SU-DHL-6 (cell line): ENCODE measurements around the gene KRTAP10-8.
"Not testable (repeated sequence)": the region's sequence is repeated elsewhere in the genome, so short reads cannot be mapped to it uniquely, and the experiment has no call there.

ENCODE experiments used
- H2AFZ ChIP-seq: fragments of 200-600 bp; sonication (generic); 2 replicates; pipeline ENCODE4 v1.6.1; 2014; ENCODE audit warnings: low read depth, mild to moderate bottlenecking, moderate library complexity, mixed read lengths, antibody characterized with exemption, low read length; ENCODE audit not compliant: severe bottlenecking
- H3F3A ChIP-seq: fragments of 200-600 bp; shearing (Covaris generic); 2 replicates; pipeline ENCODE4 v1.6.0; 2016; ENCODE audit warnings: antibody characterized with exemption, mild to moderate bottlenecking; ENCODE audit not compliant: insufficient read depth
- H3K27ac ChIP-seq: fragments of 200-600 bp; sonication (generic); 2 replicates; pipeline ENCODE4 v1.5.1; 2016; ENCODE audit warnings: low read depth, mild to moderate bottlenecking, low read length, moderate library complexity, mixed read lengths
- H3K27me3 ChIP-seq: fragments of 200-600 bp; sonication (generic), shearing (Covaris generic); 2 replicates; pipeline ENCODE4 v1.6.0; 2014; ENCODE audit warnings: mild to moderate bottlenecking, low read length
- H3K36me3 ChIP-seq: fragments of 200-600 bp; sonication (generic); 2 replicates; pipeline ENCODE4 v1.6.1; 2014; ENCODE audit warnings: mild to moderate bottlenecking, low read length, mixed read lengths
- H3K4me2 ChIP-seq: fragments of 300-600, 200-600 bp; shearing (Covaris generic), sonication (generic); 2 replicates; pipeline ENCODE4 v1.6.0; 2014; ENCODE audit warnings: low read length, low read depth, mild to moderate bottlenecking; ENCODE audit not compliant: poor library complexity, severe bottlenecking
- H3K4me3 ChIP-seq: fragments of 200-600 bp; sonication (generic); 2 replicates; pipeline ENCODE4 v1.5.1; 2014; ENCODE audit warnings: antibody characterized with exemption, low read length, mild to moderate bottlenecking, mixed read lengths; ENCODE audit not compliant: insufficient read depth, poor library complexity, severe bottlenecking
- H3K79me2 ChIP-seq: fragments of 200-600 bp; sonication (generic); 2 replicates; pipeline ENCODE4 v1.6.1; 2014; ENCODE audit warnings: mild to moderate bottlenecking, low read length, moderate library complexity; ENCODE audit not compliant: insufficient read depth
- H3K9ac ChIP-seq: fragments of 200-600 bp; sonication (generic); 2 replicates; pipeline ENCODE4 v1.7.0; 2014; ENCODE audit warnings: mild to moderate bottlenecking, low read length
- H3K9me2 ChIP-seq: fragments of 200-600 bp; sonication (generic); replicated peaks from 2 replicates; pipeline ENCODE4 v1.6.1; 2014; ENCODE audit warnings: low read length; ENCODE audit not compliant: insufficient read depth
- H3K9me3 ChIP-seq: fragments of 200-600 bp; sonication (generic); 2 replicates; pipeline ENCODE4 v1.6.1; 2014; ENCODE audit warnings: low read length, mixed read lengths; ENCODE audit not compliant: insufficient read depth
- H4K20me1 ChIP-seq: fragments of 200-600 bp; sonication (generic); 2 replicates; pipeline ENCODE4 v1.6.1; 2014; ENCODE audit warnings: low read depth, mild to moderate bottlenecking, antibody characterized with exemption, low read length, moderate library complexity, mixed read lengths
- CTCF ChIP-seq: fragments of 200-600 bp; sonication (generic); IDR thresholded peaks from one replicate; pipeline ENCODE4 v1.5.1; 2017; ENCODE audit warnings: antibody characterized with exemption, mild to moderate bottlenecking, low read length, moderate library complexity; ENCODE audit not compliant: insufficient read depth, poor library complexity, severe bottlenecking
- EZH2phosphoT487 ChIP-seq: fragments of 200-600 bp; sonication (generic), shearing (Covaris generic); conservative IDR thresholded peaks from 2 replicates; pipeline ENCODE4 v1.6.1; 2018; ENCODE audit warnings: mild to moderate bottlenecking, antibody characterized with exemption, low read length, moderate library complexity, mixed read lengths

KRTAP10-8 gene

GRCh38 chr21:44571844-44572782 lies 39.8 kb upstream of the KRTAP10-8 start:
- Histone ChIP-seq H4K20me1 (no peaks in the 10 kb centered on the region), H2AFZ (no peak overlapping the region), H3K4me3 (no peak overlapping the region), H3F3A (no peaks in the 10 kb centered on the region), H3K9ac (no peak overlapping the region), H3K36me3 (no peaks in the 10 kb centered on the region), H3K27ac (no peak overlapping the region), H3K79me2 (no peaks in the 10 kb centered on the region), H3K9me3 (no peaks in the 10 kb centered on the region), H3K27me3 (no peaks in the 10 kb centered on the region), H3K9me2 (no peaks in the 10 kb centered on the region), H3K4me2 (no peak overlapping the region)
- TF ChIP-seq CTCF (no peak), EZH2phosphoT487 (no peak)

- no peaks in the 10 kb centered on the region for H3K9me2 ChIP-seq
- H3K9ac ChIP-seq: no peak overlapping the region
- no peak overlapping the region for H3K4me3 ChIP-seq
- H3K27ac ChIP-seq: no peak overlapping the region
- no peaks in the 10 kb centered on the region for H3K27me3 ChIP-seq
- no peak for TF ChIP-seq EZH2phosphoT487
- no peak for TF ChIP-seq CTCF
- no peak overlapping the region for H2AFZ ChIP-seq
- no peaks in the 10 kb centered on the region for H3F3A ChIP-seq
- H3K36me3 ChIP-seq: no peaks in the 10 kb centered on the region
- no peaks in the 10 kb centered on the region for H4K20me1 ChIP-seq
- no peak overlapping the region for H3K4me2 ChIP-seq
- H3K9me3 ChIP-seq: no peaks in the 10 kb centered on the region
- H3K79me2 ChIP-seq: no peaks in the 10 kb centered on the region
These were observed 38.8 kb upstream of the KRTAP10-8 start for GRCh38 chr21:44572959-44573583.

DNA sequence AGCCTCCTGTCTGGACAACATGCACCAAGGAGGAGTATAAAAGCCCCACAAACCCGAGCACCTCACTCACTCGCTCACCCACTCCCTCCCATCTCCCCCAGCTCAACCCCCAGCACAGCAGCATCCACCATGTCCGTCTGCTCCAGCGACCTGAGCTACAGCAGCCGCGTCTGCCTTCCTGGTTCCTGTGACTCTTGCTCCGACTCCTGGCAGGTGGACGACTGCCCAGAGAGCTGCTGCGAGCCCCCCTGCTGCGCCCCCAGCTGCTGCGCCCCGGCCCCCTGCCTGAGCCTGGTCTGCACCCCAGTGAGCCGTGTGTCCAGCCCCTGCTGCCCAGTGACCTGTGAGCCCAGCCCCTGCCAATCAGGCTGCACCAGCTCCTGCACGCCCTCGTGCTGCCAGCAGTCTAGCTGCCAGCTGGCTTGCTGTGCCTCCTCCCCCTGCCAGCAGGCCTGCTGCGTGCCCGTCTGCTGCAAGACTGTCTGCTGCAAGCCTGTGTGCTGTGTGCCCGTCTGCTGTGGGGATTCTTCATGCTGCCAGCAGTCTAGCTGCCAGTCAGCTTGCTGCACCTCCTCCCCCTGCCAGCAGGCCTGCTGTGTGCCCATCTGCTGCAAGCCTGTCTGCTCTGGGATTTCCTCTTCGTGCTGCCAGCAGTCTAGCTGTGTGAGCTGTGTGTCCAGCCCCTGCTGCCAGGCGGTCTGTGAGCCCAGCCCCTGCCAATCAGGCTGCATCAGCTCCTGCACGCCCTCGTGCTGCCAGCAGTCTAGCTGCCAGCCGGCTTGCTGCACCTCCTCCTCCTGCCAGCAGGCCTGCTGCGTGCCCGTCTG lies 38.0 kb upstream of the KRTAP10-8 start, which contains the start of gene KRTAP10-4:
Gene KRTAP10-4, plus strand, starts transcription at position 100 of the 827 bp plus-strand sequence. Its CDS starts 30 bp downstream, at position 130.
- H3K27ac ChIP-seq, H3K4me2 ChIP-seq, H3K27me3 ChIP-seq, H3K9me2 ChIP-seq, H3K9ac ChIP-seq, H3F3A ChIP-seq, H3K79me2 ChIP-seq, H3K9me3 ChIP-seq, H2AFZ ChIP-seq, H3K36me3 ChIP-seq, H4K20me1 ChIP-seq, H3K4me3 ChIP-seq: not testable (repeated sequence)
